PC-3 (cell line): ENCODE measurements around the gene GALNT10.

ENCODE experiments used
- EZH2 ChIP-seq: fragments of 300-600 bp; sonication (generic); IDR thresholded peaks from one replicate; pipeline ENCODE4 v1.6.1; 2017; ENCODE audit warnings: antibody characterized with exemption, mild to moderate bottlenecking, low read length; ENCODE audit not compliant: unreplicated experiment
- EZH2phosphoT487 ChIP-seq: fragments of 300-600 bp; sonication (generic); IDR thresholded peaks from 2 replicates; pipeline ENCODE4 v1.6.1; 2018; ENCODE audit warnings: mild to moderate bottlenecking, antibody characterized with exemption, low read length, borderline replicate concordance
- TF ChIP-seq, protein P1 (sequence below): fragments of 300-600 bp; sonication (generic); conservative IDR thresholded peaks from 2 replicates; pipeline ENCODE4 v1.5.1; 2017; ENCODE audit warnings: antibody characterized with exemption, low read depth, mild to moderate bottlenecking, low read length

DNA sequence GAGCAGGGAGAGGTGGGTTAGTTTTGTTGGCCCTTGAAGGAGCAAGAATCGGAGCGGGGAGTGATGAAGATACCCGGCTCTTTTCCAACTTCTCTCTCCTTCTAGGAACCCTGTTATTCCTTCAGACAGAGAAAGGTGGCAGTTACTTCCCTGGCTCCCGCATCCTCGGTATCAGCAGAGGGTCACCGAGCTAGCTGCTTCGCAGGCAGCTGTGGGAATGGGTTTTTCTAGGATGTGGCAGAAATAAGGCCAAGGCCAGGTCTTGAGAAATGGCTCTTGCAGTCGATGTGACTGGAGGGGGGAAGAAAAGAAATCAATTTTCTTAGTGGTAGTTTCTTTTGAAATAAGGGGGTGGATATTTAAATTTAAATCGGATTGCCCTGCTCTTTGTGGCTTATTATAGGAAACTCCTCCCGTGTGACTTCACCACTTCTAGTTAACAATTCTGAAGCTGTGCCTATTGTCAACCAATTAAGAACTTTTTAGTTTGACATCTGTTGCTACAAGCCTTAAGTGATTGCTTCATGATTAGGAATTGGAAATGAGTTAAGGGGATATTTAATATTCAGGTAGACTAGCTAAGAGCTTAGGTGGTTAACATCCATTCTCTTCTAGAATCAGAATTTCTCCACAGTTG lies 256.7 kb downstream of the GALNT10 start:
- TF ChIP-seq, protein P1, sequence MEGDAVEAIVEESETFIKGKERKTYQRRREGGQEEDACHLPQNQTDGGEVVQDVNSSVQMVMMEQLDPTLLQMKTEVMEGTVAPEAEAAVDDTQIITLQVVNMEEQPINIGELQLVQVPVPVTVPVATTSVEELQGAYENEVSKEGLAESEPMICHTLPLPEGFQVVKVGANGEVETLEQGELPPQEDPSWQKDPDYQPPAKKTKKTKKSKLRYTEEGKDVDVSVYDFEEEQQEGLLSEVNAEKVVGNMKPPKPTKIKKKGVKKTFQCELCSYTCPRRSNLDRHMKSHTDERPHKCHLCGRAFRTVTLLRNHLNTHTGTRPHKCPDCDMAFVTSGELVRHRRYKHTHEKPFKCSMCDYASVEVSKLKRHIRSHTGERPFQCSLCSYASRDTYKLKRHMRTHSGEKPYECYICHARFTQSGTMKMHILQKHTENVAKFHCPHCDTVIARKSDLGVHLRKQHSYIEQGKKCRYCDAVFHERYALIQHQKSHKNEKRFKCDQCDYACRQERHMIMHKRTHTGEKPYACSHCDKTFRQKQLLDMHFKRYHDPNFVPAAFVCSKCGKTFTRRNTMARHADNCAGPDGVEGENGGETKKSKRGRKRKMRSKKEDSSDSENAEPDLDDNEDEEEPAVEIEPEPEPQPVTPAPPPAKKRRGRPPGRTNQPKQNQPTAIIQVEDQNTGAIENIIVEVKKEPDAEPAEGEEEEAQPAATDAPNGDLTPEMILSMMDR = no peak
- no peak for TF ChIP-seq EZH2
- TF ChIP-seq EZH2phosphoT487 = no peak
